Astrocyte (in vitro differentiated cells and primary cell): ENCODE data around the gene CHSY1.

Experiments used
- EZH2 ChIP-seq: IDR thresholded peaks from 2 replicates; pipeline ENCODE4 v1.6.1; 2012; ENCODE audit warnings: mild to moderate bottlenecking, low read length, inconsistent platforms; ENCODE audit not compliant: insufficient read depth
- TF ChIP-seq, protein P1 (sequence below): IDR thresholded peaks from 2 replicates; pipeline ENCODE4 v1.5.1; 2011; ENCODE audit warnings: low read depth, mild to moderate bottlenecking, inconsistent platforms, low read length, moderate library complexity; ENCODE audit not compliant: insufficient read depth

DNA sequence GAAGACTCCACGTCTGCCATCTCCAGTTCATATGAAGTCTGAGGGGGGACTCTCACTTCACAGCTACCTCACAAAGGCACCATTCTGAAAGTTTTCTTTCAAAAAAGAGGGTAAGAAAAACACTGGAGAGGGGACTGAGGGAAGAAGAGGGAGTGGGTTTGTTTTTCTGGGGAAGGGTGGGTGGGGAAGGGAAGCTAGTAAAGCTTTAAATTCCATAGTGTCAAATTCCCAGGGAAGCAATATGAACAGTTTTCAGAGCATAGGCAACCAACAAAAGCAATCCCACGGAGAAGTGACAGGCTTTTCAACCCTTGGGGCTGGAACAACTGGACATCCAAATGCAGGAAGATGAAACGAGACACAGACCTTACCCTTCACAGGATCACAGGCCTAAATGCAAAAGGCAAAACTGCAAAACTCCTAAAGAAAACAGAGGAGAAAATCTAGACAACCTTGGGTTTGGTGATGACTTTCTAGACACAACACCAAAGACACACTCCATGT lies 61.7 kb downstream of the CHSY1 start:
- TF ChIP-seq, protein P1, sequence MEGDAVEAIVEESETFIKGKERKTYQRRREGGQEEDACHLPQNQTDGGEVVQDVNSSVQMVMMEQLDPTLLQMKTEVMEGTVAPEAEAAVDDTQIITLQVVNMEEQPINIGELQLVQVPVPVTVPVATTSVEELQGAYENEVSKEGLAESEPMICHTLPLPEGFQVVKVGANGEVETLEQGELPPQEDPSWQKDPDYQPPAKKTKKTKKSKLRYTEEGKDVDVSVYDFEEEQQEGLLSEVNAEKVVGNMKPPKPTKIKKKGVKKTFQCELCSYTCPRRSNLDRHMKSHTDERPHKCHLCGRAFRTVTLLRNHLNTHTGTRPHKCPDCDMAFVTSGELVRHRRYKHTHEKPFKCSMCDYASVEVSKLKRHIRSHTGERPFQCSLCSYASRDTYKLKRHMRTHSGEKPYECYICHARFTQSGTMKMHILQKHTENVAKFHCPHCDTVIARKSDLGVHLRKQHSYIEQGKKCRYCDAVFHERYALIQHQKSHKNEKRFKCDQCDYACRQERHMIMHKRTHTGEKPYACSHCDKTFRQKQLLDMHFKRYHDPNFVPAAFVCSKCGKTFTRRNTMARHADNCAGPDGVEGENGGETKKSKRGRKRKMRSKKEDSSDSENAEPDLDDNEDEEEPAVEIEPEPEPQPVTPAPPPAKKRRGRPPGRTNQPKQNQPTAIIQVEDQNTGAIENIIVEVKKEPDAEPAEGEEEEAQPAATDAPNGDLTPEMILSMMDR, result no peak
- TF ChIP-seq EZH2, result no peak
